NCI-H446 (cell line): ENCODE results near the gene CACNB4.
"Not testable (repeated sequence)": the region's sequence is repeated elsewhere in the genome, so short reads cannot be mapped to it uniquely, and the experiment has no call there.

Experiments
- DNase-seq, 2 experiments: peaks; one replicate each; lab custom pipeline; 2025; lab: John Stamatoyannopoulos, UW

Gene CACNB4

GRCh38 chr2:152098496-152099366, at the start of gene CACNB4:
CACNB4 (minus strand) TSS chr2:152099044.
- no peak for DNase-seq

DNA sequence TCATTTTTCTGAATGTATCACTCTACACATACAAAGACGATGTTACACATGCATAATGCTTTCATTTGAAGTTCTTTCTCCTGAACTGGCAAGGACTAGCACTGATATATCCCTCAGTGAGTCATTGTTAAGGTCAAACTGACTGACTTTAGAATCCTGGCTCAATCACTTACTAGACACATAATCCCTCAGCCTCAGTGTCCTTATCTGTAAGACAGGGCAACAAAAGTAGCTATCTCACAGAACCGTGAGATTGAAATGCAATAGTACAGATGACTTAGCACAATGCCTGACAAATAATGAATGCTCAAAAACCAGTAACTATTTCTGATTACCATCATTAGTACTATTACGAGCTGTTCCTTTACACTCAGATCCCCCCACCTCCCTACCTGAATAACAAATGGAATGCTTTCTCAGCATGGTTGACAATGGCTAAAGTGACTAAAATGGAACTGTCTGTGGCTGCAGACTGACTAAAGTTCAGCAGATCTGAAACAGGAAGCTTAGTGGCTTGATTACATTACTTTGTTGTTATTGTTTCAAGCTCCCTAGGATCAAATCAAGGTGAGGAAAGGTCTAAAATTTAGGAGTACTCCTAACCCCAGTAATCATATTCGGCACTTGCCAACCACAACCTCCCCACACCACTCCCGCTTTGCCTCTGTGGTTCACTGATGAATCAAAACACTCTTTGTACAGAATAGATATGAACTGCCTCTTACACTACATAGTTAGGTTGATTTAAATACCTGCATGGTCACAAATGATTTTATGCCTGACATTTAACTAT, 35.8 kb upstream of the CACNB4 start:
- no peak for DNase-seq

DNA sequence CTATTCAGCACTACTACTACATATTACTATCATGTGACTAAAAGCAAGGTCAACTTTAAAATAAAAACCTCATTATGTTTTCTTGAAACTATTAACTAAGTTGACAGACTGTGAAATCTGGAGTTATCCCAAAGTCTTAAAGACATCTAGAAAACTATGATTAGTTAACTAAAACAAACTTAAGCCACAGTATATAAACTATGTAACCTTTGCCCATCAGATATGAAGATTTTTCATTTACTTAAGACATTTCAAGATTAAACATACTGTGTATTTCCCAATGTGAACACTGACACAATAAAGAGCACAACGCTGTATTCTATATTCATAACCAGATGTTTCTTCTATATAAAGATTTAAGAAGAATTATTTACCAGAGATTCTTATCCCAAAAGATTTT, 33.5 kb upstream of the CACNB4 start:
- DNase-seq: no peak

GRCh38 chr2:152127628-152128027, 28.8 kb upstream of the CACNB4 start:
- DNase-seq: no peak

DNA sequence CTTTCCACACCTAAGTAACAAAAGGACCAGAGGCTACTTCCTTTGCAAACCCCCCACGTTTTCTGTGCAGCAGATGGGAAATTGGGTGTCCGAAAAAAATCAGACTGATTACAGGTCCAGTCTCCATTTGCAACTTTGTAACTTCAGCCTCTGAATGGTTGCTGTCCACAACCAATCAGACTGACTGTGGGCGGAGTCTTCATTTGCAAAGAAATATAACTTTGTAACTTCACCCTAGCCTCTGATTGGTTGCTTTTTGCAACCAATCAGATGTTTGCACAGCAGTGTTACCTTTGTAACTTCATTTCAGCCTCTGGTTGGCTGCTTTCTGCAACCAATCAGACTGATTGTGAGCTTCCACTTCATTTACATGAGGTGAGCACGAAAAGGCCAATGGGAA, 27.8 kb upstream of the CACNB4 start:
- no peak for DNase-seq

- DNase-seq: no peak
Measured at GRCh38 chr2:152122161-152122560, 23.3 kb upstream of the CACNB4 start.

DNA sequence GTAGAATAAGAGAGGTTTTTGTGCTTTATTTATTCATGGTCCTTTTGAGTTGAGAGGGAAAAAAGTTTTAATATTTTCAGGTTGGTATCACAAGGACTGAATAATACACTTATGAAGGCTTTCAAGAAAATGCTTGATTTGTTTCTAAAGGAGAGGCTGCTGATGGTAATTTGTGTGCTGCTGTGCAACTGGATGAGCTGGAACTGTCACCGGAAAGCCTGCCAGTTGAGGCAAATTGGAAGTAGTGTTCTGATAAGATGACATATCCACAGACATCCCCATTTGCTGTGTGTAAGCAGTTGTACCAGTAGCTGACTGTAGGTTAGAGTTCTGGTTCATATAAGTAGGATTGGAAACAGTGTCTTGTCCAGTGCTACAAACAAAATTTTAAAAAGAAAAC, 21.6 kb upstream of the CACNB4 start:
- no peak for DNase-seq

DNA sequence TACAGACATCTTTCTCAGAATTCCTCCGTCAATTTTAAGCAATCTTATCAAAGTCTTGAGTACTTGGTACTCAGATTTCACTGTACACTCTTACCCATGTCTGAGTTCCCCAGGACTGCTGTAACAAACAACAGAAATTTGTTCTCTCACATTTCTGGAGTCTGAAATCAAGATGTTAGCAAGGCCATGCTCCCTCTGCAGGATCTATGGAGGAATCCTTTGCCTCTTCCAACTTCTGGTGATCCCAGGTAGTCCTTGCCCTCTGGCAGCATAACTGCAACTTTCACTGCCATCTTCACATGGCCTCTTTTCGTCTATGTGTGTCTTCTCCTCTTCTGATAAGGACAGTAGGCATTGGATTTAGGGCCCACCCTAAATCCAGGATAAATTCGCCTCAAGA, 17.1 kb upstream of the CACNB4 start:
- DNase-seq: no peak

- no peak for DNase-seq
Measured at GRCh38 chr2:152114366-152114765, 15.5 kb upstream of the CACNB4 start.

DNA sequence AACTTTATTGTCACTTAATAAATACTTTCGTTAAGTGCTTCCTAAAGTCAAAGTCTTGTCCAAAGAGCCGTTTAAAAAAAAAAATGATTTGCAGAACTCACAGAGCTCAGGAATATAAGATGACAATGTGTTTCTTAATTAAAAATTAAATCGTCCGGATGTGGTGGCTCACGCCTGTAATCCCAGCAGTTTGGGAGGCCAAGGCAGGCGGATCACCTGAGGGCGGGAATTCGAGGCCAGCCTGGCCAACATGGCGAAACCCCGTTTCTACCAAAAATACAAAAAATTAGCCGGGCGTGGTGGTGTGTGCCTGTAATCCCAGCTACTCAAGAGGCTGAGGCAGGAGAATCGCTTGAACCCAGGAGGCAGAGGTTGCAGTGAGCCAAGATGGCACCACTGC, 8.3 kb upstream of the CACNB4 start:
- DNase-seq: not testable (repeated sequence)

DNA sequence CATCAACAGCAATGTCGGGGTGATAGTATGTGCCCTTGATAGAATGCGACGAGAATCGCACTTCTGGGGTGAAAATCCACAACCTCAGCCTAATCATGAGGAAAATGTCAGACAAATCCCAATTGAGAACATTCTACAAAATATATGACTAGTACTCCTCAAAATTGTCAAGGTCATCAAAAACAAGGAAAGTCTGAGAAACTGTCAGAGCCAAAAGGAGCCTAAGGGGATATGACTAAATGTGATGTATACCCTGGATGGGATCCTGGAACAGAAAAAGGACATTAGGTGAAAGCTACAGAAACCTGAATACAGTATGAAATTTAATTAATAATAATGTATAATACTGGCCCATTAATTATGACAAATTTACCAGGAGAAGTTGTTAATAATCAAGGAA, 7.6 kb upstream of the CACNB4 start:
- DNase-seq: no peak

GRCh38 chr2:152103271-152103670, 4.4 kb upstream of the CACNB4 start:
- no peak for DNase-seq

GRCh38 chr2:152100961-152101360, 2.1 kb upstream of the CACNB4 start:
- DNase-seq: no peak

GRCh38 chr2:152099367-152100050, 665 bp upstream of the CACNB4 start:
- DNase-seq: no peak

DNA sequence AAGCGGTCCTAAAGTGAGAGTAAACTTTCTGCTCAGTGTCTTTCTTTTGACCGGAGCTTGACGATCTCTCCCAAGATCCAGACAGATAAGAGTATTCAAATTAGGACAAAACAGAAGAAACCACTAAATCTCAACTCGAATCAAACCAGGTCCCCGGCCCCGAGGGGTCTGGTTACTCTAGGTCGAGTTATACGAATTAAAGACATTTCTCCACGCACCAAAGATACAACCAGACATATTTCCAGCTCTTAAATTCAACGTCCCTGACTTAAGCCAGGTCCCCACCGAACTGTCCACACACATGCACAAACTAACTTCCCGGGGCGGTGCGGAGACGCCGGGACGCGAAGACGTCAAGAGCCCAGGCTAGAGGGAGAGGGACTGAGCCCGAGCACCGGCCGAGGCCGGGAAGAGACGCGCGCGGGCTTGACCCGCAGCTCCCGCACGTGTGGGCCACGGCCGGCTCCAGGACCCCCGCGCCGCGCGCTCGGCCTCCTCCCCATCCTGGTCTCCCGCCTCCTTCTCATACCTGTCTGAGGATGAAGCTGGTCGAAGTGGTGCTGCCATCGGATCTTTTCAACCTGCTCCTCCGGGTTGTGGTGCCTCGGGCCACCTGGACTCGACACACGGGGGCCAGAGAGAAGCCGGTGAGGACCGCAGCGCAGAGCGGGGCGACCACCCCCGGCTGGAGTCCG, 896 bp downstream of the CACNB4 start:
- peak in 1 of 2 experiments; percentile 12 for DNase-seq

DNA sequence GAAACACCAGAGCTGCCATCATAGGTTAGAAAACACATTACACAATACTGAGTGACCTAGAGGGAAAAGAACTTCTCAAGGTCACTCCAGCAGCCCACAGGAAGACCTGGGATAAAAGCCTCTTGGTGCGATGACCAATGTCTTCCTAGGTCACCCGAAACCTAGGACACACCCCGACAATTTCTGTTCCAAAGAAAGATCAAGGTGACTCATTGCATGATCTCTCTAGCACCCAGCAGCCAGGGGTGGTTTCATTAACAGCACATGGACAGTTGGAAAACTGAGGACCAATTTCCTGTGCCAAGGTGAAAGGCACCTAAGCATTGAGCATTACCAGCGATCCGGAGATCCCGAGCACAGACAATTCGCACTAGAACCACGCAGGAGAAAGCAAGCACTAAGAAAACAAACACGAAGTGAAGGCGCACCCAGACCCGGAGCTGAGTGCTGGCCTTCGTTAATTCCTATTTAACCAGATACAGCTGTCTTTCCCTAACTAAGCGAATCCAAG, 1.5 kb downstream of the CACNB4 start:
- no peak for DNase-seq

DNA sequence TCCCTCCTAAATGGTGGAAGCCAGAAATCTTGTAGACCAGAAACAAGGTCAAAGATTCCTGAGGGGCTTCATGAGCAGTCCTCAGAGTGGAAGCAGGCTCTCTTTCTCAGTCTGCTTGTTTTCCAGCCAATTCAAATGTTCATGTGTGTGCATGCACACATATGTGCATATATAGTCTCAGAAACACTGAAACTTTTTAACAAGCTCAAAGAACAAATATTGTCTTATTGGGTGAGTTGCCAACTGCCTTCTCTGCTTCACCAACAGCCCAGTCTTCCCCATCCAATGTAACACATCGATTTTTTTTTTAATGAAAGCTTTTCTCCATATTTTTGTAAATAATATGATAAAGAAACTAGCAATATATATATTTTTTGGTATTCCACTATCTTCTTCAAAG, 3.7 kb downstream of the CACNB4 start:
- no peak for DNase-seq

- DNase-seq: no peak
Measured at GRCh38 chr2:152094014-152094413, 4.8 kb downstream of the CACNB4 start.

- DNase-seq: peak; percentile 37 to 93
Measured at GRCh38 chr2:152093464-152093863, 5.4 kb downstream of the CACNB4 start.

DNA sequence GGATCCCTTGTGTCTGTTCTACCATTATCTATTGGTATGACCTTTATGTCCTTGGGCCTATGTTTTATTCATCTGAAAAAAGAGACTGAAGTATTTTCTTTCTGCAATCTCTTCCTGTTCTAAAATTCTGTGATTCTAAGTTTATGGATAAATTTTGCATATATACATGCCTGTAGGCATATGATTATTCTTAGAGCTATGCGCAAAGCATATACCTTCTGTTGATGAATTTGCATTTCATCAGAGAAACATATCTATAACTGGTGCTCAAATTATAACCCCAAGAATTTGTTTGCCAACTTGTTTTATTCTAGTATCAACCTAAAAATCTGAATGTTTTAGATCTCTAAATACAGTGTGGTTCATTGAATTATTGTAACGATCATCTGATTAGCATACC, 6.7 kb downstream of the CACNB4 start:
- DNase-seq: no peak

GRCh38 chr2:152090726-152091125, 8.1 kb downstream of the CACNB4 start:
- not testable (repeated sequence) for DNase-seq

GRCh38 chr2:152089238-152089637, 9.6 kb downstream of the CACNB4 start:
- DNase-seq: no peak
